ENCODE results near the gene DHRS4L2.
"Not testable (repeated sequence)": the region's sequence is repeated elsewhere in the genome, so short reads cannot be mapped to it uniquely, and the experiment has no call there.

The DHRS4L2 gene

GRCh38 chr14:24020520-24020919 lies 31.8 kb downstream of the DHRS4L2 start:
- not testable (repeated sequence) for DNase-seq

GRCh38 chr14:24024939-24025418 lies 36.2 kb downstream of the DHRS4L2 start:
- not testable (repeated sequence) for DNase-seq

- DNase-seq = not testable (repeated sequence)
Observed at GRCh38 chr14:24029687-24030086, 41.0 kb downstream of the DHRS4L2 start.

DNA sequence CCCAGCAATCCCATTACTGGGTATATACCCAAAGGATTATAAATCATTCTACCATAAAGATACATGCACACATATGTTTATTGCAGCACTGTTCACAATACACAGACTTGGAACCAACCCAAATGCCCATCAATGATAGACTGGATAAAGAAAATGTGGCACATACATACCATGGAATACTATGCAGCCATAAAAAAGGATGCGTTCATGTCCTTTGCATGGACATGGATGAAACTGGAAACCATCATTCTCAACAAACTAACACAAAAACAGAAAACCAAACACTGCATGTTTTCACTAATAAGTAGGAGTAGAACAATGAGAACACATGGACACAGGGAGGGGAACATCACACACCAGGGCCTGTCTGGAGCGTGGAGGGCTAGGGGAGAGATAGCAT lies 42.6 kb downstream of the DHRS4L2 start:
- not testable (repeated sequence) for DNase-seq

DNA sequence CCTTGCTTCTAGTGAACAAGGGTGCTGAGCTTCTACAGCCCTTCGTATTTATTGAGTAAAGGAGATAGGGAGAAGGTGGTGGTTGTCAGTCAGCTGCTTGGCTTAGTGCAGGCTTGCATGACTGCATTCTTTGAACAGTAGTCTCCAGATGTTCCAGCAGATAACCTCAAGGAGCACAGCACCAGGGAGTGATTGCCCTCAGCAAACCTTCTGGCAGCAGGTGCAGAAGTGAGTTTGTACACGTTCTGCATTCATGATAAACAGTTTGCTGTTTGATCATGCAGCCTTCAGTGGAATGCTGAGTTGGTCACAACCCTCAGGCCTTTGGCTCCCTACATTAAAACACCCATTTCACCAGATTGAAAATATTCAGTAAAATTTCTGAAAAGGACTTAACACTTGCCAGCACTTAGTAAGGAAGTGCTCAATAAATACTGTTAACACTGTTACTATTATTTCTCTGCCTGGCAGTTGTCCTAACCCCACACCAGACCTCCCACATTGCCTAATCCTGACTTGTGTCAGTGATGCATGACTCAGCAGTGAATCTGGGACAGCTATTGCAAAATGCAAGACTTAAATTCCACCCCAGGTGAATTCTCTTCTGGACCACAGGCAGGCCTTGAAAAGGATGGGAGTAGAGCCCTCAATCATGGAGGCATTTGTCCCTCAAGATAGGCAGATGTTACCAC lies 44.1 kb downstream of the DHRS4L2 start:
- no peak for DNase-seq

- DNase-seq = not testable (repeated sequence)
Observed at GRCh38 chr14:24035769-24036168, 47.0 kb downstream of the DHRS4L2 start.

GRCh38 chr14:24036169-24036962 lies 47.6 kb downstream of the DHRS4L2 start:
- DNase-seq = no peak

GRCh38 chr14:24036963-24037657 lies 48.4 kb downstream of the DHRS4L2 start:
- DNase-seq = not testable (repeated sequence)

GRCh38 chr14:24037658-24038037 lies 48.9 kb downstream of the DHRS4L2 start:
- DNase-seq = no peak

GRCh38 chr14:24038686-24039085 lies 50.0 kb downstream of the DHRS4L2 start:
- no peak for DNase-seq

- DNase-seq = no peak
Observed at GRCh38 chr14:24040692-24041091, 52.0 kb downstream of the DHRS4L2 start.

DNA sequence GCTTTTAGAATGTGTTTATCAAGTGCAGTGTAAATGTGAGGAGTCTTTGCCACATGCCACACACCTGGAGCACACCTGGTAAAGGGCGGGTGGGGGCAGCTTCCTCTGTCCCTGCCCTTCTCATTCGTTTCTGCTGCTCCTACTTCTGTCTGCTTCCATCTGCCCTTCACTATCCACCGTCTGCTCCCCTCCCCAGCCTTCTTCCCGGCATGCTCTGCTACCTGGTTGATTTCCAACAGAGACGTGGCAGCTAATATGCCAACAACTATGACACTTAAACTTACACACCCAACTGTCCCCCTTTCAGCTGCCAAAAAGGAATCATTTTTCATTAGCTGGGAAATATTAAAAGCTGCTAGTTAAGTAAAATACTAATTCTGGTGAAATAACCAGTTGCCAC lies 54.0 kb downstream of the DHRS4L2 start:
- DNase-seq = no peak

- DNase-seq = not testable (repeated sequence)
Observed at GRCh38 chr14:24049002-24049401, 60.3 kb downstream of the DHRS4L2 start.

GRCh38 chr14:24050753-24051152 lies 62.0 kb downstream of the DHRS4L2 start:
- not testable (repeated sequence) for DNase-seq

DNA sequence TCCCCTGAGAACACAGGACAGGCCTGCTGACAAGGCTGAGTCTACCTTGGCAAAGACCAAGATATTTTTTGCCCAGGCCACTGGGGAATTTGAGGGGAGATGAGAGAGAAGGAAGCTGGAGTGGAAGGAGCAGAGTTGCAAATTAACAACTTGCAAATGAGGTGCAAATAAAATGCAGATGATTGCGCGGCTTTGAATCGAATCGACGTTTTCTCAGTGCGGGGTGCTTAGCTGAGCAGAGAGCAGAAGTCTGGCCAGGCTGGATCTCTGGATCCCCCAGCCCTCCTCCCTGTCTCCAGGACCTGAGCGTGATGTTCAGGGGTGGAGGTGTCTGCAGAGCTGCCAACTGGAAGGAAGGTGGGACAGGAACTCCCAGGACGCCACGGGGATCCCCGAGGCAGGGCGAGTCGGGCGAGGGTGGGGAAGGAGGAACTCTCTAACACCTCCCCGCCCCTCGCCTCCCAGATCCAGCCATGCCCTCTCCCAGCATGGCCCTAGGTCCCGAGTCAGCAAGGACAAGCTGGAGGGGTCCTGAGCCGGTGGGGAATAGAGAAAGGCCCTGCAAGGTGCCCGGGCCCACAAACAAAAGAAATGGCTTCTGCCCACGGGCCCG lies 62.6 kb downstream of the DHRS4L2 start:
- DNase-seq = no peak

DNA sequence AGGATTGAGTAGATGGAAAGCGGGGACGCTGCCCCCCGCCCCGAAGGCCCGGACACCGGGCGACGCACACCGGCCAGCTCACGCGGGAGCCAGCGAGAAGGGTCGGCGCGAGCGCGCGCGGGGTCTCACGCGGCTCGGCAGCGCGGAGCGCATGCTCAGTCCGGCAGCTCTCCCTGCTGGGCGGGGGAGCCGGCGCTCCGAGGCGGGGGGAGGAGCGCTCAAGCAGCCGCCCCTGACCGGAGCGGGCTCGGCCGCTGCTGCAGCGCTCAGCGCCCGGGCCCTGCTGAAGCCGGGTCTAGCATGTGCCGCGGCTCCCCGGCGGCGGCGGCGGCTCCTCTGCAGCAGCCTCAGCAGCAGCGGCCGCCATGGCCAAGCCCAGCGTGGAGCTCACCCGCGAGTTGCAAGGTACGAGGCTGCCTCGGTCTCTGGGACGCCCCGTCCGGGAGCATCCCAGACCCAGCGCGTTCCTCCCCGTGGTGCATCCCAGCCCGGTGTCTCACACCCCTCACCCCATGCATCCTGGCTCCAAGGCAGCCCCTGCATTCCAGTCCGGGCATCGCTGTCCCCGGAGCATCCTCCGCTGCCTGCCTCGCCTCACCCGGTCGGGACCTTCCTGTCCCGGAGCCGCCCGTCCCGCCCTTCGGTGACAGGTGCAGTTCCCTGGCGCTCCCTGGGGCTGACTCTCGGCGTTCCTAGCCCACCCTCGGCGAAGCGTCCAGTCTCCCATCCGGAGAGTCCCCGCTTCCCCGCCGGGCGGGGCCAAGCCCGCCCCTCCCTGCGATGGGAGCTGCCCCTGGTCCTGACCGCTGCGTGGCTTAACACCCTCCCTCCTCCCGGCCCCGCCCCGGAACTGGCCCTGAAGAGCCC lies 63.3 kb downstream of the DHRS4L2 start, which contains the start of gene CARMIL3:
Gene CARMIL3, plus strand, starts transcription at position 221 of the 867 bp plus-strand sequence. Its CDS starts 145 bp downstream, at position 366.
- no peak for DNase-seq

GRCh38 chr14:24052656-24053547 lies 64.2 kb downstream of the DHRS4L2 start:
- DNase-seq = no peak

- DNase-seq = no peak
Observed at GRCh38 chr14:24053548-24054323, 65.0 kb downstream of the DHRS4L2 start.

DNA sequence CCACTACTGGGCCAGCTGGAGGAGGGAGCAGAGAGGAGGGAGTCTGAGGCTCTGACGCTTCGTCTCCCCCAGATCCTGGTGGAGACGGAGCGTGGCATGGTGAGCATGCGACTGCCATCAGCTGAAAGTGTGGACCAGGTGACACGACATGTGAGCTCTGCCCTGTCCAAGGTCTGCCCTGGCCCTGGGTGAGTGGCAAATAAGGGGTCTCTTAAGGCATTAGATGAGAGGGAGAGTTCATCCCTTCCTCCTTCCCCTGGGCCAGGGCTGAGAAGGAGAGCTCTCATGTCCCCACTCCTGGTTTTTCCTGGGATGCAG lies 65.6 kb downstream of the DHRS4L2 start:
- no peak for DNase-seq

- DNase-seq = no peak
Observed at GRCh38 chr14:24054646-24055045, 65.9 kb downstream of the DHRS4L2 start.
